Left ventricle myocardium inferior (tissue), 1 donor: ENCODE data around the gene FIGNL2. TPM values are rescaled to one million over a fixed set of nuclear protein-coding genes. Genes with fewer than 3 reads are reported as not detected.

ENCODE experiments used
- DNase-seq: peaks from one replicate; pipeline ENCODE4 v3.0.0-alpha.2; 2020
- H3K27ac ChIP-seq: fragments of 200-600 bp; replicated peaks from 2 replicates; pipeline ENCODE4 v1.8.0; 2021
- H3K27me3 ChIP-seq: fragments of 200-600 bp; 2 replicates; pipeline ENCODE4 v1.8.0; 2021; ENCODE audit warnings: low read depth
- H3K36me3 ChIP-seq: fragments of 200-600 bp; 2 replicates; pipeline ENCODE4 v1.8.0; 2021
- H3K4me1 ChIP-seq: fragments of 200-600 bp; 2 replicates; pipeline ENCODE4 v1.8.0; 2021
- H3K4me3 ChIP-seq: fragments of 200-600 bp; 2 replicates; pipeline ENCODE4 v1.8.0; 2021; ENCODE audit warnings: mild to moderate bottlenecking, moderate library complexity
- H3K9me3 ChIP-seq: fragments of 200-600 bp; replicated peaks from 2 replicates; pipeline ENCODE4 v1.8.0; 2021
- CTCF ChIP-seq: fragments of 200-600 bp; IDR thresholded peaks from 2 replicates; pipeline ENCODE4 v1.8.0; 2021; ENCODE audit warnings: antibody characterized with exemption, mild to moderate bottlenecking, borderline replicate concordance
- intact Hi-C: fragments of 100-400 bp; cut with micrococcal nuclease; formaldehyde crosslinking; loops from one replicate; pipeline ENCODE4 v1.11.0; 2022
- total RNA-seq: library from RNA; stranded (reverse); fragmentation: NEBNext Ultra II Directional; extraction: Animal tissue kit (Norgen Biotek cat#: 25700); gene quantifications from one replicate; pipeline ENCODE4 v1.2.1, GENCODE V29; 2021
- donor health status: DM: no; HTN: yes; CAD: no; lungs with severe emphysema.

The FIGNL2 gene
- total RNA-seq, 1 donor from 2014 or later: 0.30 TPM

GRCh38 chr12:51862947-51863346, 14.4 kb upstream of the FIGNL2 start:
- Histone ChIP-seq H3K27ac (no peak overlapping the region), H3K36me3 (no peaks in the 10 kb centered on the region), H3K9me3 (no peaks in the 10 kb centered on the region), H3K27me3 (peaks cover 78% of the 10 kb centered on the region), H3K4me3 (no peak overlapping the region), H3K4me1 (peaks cover 16% of the 10 kb centered on the region)
- intact Hi-C loops: no loop called here
- DNase-seq: no peak
- no peak for TF ChIP-seq CTCF

DNA sequence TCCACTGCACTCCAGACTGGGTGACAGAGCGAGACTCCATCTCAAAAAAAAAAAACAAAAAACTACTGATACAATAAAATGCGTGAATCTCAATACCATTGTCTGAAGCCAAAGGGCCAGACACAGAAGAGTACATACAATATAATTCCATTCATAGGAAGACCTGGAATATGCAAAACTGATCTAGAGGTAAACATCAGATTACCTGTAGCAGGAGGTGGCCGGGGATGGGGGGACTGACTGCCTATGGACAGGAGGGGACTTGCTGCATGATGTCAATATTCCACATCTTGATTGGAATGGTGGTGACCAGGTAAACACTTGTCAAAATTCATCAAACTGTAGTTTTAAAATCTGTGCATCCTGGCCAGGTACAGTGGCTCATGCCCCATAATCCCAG, 12.5 kb upstream of the FIGNL2 start:
- intact Hi-C loops: no loop called here
- Histone ChIP-seq H3K36me3 (no peaks in the 10 kb centered on the region), H3K27me3 (peaks cover 82% of the 10 kb centered on the region), H3K27ac (no peak overlapping the region), H3K4me3 (no peak overlapping the region), H3K9me3 (no peaks in the 10 kb centered on the region), H3K4me1 (peaks cover 22% of the 10 kb centered on the region)
- no peak for TF ChIP-seq CTCF
- no peak for DNase-seq

DNA sequence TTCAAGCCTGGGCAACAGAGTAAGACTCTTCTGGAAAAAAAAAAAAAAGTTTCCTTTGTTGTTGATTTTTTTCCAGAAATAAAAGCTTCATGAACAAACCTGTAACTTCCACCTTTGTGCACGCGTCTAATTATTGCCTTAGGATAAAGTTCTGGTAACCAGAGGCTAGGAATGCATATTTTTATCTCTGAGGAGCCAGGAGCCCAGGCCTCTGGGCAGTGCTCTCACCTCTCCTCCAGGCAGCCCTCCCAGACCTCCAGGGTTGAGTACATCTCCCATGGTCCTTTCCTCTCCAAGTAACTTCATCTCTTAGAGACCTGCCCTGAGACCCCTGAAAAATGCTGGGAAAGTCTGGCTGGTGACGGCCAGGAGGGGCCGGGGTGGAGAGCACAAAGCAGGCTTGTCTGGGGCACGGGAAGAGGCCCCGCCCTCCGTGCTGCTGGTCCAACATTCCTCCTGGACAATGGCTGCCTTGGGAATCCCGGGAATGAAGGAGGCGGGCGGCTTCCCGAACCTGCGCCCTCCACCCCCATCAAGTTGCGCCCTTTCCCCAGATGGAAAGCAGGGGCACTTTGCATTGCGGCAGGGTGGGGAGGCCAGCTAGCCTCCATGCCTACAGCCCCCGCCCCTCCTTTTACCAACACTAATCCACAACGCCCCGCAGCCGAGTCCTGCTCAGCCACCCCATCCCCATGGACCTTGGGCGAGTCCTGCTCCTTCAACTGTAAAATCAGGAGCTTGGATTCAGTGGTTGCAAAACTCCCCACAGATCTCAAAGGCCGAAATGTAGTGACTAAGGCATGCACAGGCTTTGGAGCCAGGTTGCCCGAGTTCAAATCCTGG, 7.3 kb upstream of the FIGNL2 start:
- Histone ChIP-seq H3K9me3 (no peaks in the 10 kb centered on the region), H3K36me3 (no peaks in the 10 kb centered on the region), H3K4me1 (peaks cover 25% of the 10 kb centered on the region), H3K4me3 (peak overlapping the region; percentile 54), H3K27ac (peak overlapping the region; percentile 64), H3K27me3 (peaks cover 37% of the 10 kb centered on the region)
- peak; percentile 54 for DNase-seq
- intact Hi-C loops: no loop called here
- no peak for TF ChIP-seq CTCF

GRCh38 chr12:51852404-51853137, 4.1 kb upstream of the FIGNL2 start:
- Histone ChIP-seq H3K4me1 (peaks cover 54% of the 10 kb centered on the region), H3K36me3 (no peaks in the 10 kb centered on the region), H3K27ac (peak overlapping the region; percentile 79), H3K27me3 (peaks cover 33% of the 10 kb centered on the region), H3K4me3 (no peak overlapping the region), H3K9me3 (no peaks in the 10 kb centered on the region)
- DNase-seq: no peak
- no peak for TF ChIP-seq CTCF
- intact Hi-C loops: no loop called here

- peak; percentile 36 for DNase-seq
- Histone ChIP-seq H3K27me3 (peaks cover 38% of the 10 kb centered on the region), H3K9me3 (no peaks in the 10 kb centered on the region), H3K4me3 (no peak overlapping the region), H3K27ac (peak overlapping the region; percentile 79), H3K36me3 (no peaks in the 10 kb centered on the region), H3K4me1 (peaks cover 64% of the 10 kb centered on the region)
- no peak for TF ChIP-seq CTCF
- intact Hi-C loops: no loop called here
Observed at GRCh38 chr12:51851413-51852124, 3.1 kb upstream of the FIGNL2 start.
